Measurements from ENCODE around the gene LMAN2. TPM values are rescaled to one million over a fixed set of nuclear protein-coding genes. Genes with fewer than 3 reads are reported as not detected.
A peak's percentile ranks its signal among the peaks of the same experiment; 100 is the strongest.

The LMAN2 gene
- total RNA-seq, 2 donors from 2014 or later: 159 to 167 TPM

DNA sequence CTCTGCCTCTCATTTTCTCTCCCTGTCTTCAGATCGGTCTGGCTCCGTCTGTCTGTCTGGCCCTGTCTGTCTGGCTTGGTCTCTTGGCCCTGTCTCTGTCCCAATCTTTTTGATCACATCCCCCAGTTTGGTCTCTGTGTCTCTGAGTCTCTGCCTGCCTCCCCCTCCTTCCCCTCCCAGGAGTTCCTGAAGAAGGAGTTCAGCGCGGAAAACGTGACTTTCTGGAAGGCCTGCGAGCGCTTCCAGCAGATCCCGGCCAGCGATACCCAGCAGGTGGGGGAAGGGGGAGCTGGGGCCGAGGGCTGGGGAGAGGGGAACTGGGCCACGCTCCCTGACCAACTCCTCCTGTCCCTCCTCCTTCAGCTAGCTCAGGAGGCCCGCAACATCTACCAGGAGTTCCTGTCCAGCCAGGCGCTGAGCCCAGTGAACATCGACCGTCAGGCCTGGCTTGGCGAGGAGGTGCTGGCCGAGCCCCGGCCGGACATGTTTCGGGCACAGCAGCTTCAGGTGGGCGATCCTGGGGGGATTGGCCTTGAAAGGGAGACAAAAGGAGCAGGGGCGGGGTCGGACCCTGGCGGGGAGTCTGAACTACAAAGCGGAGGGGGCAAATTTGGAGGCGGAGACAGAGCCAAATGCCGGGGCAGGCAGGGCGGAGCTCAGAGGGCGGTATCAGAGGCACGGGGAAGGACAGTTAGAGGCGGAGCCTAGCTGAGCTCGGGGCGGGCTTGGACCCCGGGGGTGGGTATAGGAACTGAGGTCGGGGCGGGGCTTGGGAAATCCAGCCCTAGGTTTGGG is 15.3 kb upstream of the LMAN2 start:
- H3K36me3 ChIP-seq: no peaks in the 10 kb centered on the region
- peaks cover 16 to 32% of the 10 kb centered on the region in 2 donors for H3K4me1 ChIP-seq (ENCODE audit: control insufficient read depth in 1 of 2, low read depth in 2 of 2)
- TF ChIP-seq, protein P1, sequence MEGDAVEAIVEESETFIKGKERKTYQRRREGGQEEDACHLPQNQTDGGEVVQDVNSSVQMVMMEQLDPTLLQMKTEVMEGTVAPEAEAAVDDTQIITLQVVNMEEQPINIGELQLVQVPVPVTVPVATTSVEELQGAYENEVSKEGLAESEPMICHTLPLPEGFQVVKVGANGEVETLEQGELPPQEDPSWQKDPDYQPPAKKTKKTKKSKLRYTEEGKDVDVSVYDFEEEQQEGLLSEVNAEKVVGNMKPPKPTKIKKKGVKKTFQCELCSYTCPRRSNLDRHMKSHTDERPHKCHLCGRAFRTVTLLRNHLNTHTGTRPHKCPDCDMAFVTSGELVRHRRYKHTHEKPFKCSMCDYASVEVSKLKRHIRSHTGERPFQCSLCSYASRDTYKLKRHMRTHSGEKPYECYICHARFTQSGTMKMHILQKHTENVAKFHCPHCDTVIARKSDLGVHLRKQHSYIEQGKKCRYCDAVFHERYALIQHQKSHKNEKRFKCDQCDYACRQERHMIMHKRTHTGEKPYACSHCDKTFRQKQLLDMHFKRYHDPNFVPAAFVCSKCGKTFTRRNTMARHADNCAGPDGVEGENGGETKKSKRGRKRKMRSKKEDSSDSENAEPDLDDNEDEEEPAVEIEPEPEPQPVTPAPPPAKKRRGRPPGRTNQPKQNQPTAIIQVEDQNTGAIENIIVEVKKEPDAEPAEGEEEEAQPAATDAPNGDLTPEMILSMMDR (IDR thresholded peaks at IDR 0.05): no peak
- DNase-seq (ENCODE audit: low spot score) (peak; percentile 62), ATAC-seq (ENCODE audit: insufficient number of reproducible peaks, low FRiP score, low read depth) (peak; percentile 56)
- peak overlapping the region; percentile 85 to 87 for H3K27ac ChIP-seq
- peak overlapping the region; percentile 75 for H3K4me3 ChIP-seq
- H3K27me3 ChIP-seq (replicated peaks; ENCODE audit: insufficient read depth): no peaks in the 10 kb centered on the region
- H3K9me3 ChIP-seq: no peaks in the 10 kb centered on the region

DNA sequence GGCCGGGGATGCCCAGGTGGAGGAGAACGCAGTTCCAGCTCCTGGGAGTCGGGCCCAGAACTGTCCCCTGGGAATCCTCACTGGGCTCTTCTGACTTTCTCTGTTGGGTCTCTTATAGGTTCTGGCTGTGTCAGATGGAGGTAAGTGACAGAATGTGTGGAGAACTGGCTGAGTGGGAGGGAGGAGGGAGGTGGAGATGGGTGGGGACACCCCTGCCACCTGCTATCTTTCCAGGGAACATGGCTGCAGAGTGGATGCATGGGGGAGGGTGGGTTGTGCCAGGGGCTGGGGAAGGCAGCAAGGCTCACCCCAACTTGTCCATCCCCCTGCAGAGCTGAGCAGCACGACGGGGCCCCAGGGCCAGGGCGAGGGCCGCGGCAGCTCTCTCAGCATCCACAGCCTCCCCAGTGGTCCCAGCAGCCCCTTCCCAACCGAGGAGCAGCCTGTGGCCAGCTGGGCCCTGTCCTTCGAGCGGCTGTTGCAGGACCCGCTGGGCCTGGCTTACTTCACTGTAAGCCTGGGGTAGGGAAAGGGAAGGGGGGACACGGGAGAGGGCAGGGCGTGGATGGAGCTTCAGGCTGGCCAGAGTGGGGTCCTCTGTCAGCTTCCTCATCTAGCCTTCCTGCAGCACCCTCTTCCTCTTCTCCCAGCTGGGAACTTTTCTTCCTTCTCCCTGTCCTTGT is 14.5 kb upstream of the LMAN2 start:
- Histone ChIP-seq H3K4me3 (peak overlapping the region; percentile 75), H3K27me3 (replicated peaks; ENCODE audit: insufficient read depth) (no peaks in the 10 kb centered on the region), H3K27ac (peak overlapping the region; percentile 85 to 87), H3K4me1 (ENCODE audit: control insufficient read depth in 1 of 2, low read depth in 2 of 2) (peaks cover 13 to 32% of the 10 kb centered on the region in 2 donors), H3K9me3 (no peaks in the 10 kb centered on the region), H3K36me3 (no peaks in the 10 kb centered on the region)
- TF ChIP-seq, protein P1 (IDR thresholded peaks at IDR 0.05): no peak
- ATAC-seq (ENCODE audit: insufficient number of reproducible peaks, low FRiP score, low read depth) (no peak), DNase-seq (ENCODE audit: low spot score) (no peak)

DNA sequence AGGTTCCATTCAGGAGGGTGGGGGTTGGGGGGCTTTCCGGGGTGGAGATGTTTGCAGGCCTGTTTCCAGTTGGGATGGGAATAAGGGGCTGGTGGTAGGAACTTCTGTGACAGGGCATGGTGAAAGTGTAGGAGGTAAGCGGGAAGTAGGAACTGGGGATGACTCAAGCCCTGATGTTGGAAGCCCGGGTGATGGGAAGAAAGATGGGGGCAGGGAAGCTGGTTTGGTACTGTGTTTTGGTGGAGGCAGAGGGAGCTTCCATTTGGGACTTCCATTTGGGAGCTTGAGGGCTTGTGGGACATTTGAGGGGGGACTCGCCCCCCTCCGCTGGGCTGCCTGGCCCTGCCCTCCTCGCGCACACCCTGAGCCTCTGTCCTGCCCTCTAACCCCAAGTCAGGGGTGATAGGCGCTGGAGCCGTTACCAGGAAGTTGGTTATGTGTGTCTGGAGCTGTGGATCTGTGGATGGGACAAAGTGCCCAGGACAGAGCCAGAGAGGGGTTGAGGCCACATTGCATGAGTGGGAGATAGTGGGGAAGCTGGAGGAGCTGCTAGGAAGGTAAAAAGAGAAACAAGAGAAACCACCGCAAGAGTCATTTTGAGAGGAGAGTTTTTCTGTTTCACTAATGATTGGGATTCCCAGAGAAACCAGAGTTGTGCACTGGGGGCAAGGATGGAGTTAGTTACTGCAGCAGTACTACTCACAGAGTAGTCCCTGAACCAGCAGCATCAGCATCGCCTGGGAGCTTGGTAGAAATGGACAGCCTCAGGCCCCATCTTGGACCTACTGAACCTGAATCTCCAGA is 12.9 kb upstream of the LMAN2 start:
- H3K9me3 ChIP-seq: no peaks in the 10 kb centered on the region
- H3K36me3 ChIP-seq: no peaks in the 10 kb centered on the region
- no peaks in the 10 kb centered on the region for H3K27me3 ChIP-seq (replicated peaks; ENCODE audit: insufficient read depth)
- H3K4me3 ChIP-seq: no peak overlapping the region
- DNase-seq (ENCODE audit: low spot score) (no peak), ATAC-seq (ENCODE audit: insufficient number of reproducible peaks, low FRiP score, low read depth) (no peak)
- peaks cover 13 to 32% of the 10 kb centered on the region in 2 donors for H3K4me1 ChIP-seq (ENCODE audit: control insufficient read depth in 1 of 2, low read depth in 2 of 2)
- TF ChIP-seq, protein P1 (IDR thresholded peaks at IDR 0.05): no peak
- no peak overlapping the region for H3K27ac ChIP-seq

DNA sequence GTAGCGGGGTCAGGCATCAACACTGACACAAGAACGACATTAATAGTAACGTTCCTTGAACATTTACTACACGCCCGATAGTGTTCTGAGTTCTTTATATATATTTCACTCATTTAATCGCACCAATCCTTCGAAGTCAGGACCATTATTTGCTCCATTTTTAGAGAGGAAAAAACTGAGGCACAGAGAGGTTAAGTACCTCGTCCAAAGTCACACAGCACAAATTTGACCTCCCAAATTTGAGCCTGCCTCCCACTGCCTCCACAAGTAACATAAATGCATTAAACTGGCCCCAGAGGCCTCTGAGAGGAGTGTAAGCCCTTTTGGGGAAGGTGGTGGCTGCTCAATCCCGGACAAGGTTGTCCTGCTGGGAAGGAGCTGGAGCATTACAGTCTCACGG is 12.1 kb upstream of the LMAN2 start:
- Histone ChIP-seq H3K36me3 (no peaks in the 10 kb centered on the region), H3K27me3 (replicated peaks; ENCODE audit: insufficient read depth) (no peaks in the 10 kb centered on the region), H3K27ac (no peak overlapping the region), H3K4me1 (ENCODE audit: control insufficient read depth in 1 of 2, low read depth in 2 of 2) (peaks cover 13 to 32% of the 10 kb centered on the region in 2 donors), H3K4me3 (peak overlapping the region; percentile 73), H3K9me3 (no peaks in the 10 kb centered on the region)
- ATAC-seq (ENCODE audit: insufficient number of reproducible peaks, low FRiP score, low read depth) (no peak), DNase-seq (ENCODE audit: low spot score) (no peak)
- TF ChIP-seq, protein P1 (IDR thresholded peaks at IDR 0.05): no peak

Measured in thoracic aorta (tissue), 2 donors.